ENCODE measurements around the gene PDK4.
"Not testable (repeated sequence)": the region's sequence is repeated elsewhere in the genome, so short reads cannot be mapped to it uniquely, and the experiment has no call there.

Gene PDK4

GRCh38 chr7:95604811-95605210 is 8.5 kb upstream of the PDK4 start:
- not testable (repeated sequence) for DNase-seq (ENCODE audit: low read depth in 2 of 2)

- DNase-seq (ENCODE audit: low read depth in 2 of 2), result not testable (repeated sequence)
Observed at GRCh38 chr7:95604397-95604796, 8.1 kb upstream of the PDK4 start.

GRCh38 chr7:95602421-95602820 is 6.1 kb upstream of the PDK4 start:
- no peak for DNase-seq (ENCODE audit: low read depth in 2 of 2)

GRCh38 chr7:95601316-95601715 is 5.0 kb upstream of the PDK4 start:
- DNase-seq (ENCODE audit: low read depth in 2 of 2), result no peak

GRCh38 chr7:95599069-95599468 is 2.8 kb upstream of the PDK4 start:
- DNase-seq (ENCODE audit: low read depth in 2 of 2), result no peak

- no peak for DNase-seq (ENCODE audit: low read depth in 2 of 2)
Observed at GRCh38 chr7:95598511-95598910, 2.2 kb upstream of the PDK4 start.

- no peak for DNase-seq (ENCODE audit: low read depth in 2 of 2)
Observed at GRCh38 chr7:95595746-95596197, 544 bp downstream of the PDK4 start.

- DNase-seq (ENCODE audit: low read depth in 2 of 2), result no peak
Observed at GRCh38 chr7:95594185-95594584, 2.1 kb downstream of the PDK4 start.

GRCh38 chr7:95593343-95593742 is 3.0 kb downstream of the PDK4 start:
- DNase-seq (ENCODE audit: low read depth in 2 of 2), result no peak

GRCh38 chr7:95592570-95592969 is 3.7 kb downstream of the PDK4 start:
- DNase-seq (ENCODE audit: low read depth in 2 of 2), result no peak

GRCh38 chr7:95590387-95591248 is 5.7 kb downstream of the PDK4 start:
- DNase-seq (ENCODE audit: low read depth in 2 of 2), result no peak

- no peak for DNase-seq (ENCODE audit: low read depth in 2 of 2)
Observed at GRCh38 chr7:95589766-95590165, 6.5 kb downstream of the PDK4 start.

- DNase-seq (ENCODE audit: low read depth in 2 of 2), result no peak
Observed at GRCh38 chr7:95589031-95589430, 7.3 kb downstream of the PDK4 start.

- no peak for DNase-seq (ENCODE audit: low read depth in 2 of 2)
Observed at GRCh38 chr7:95586951-95587301, 9.4 kb downstream of the PDK4 start.

- DNase-seq (ENCODE audit: low read depth in 2 of 2), result no peak
Observed at GRCh38 chr7:95585426-95585789, 10.9 kb downstream of the PDK4 start.

- no peak for DNase-seq (ENCODE audit: low read depth in 2 of 2)
Observed at GRCh38 chr7:95584769-95585425, 11.4 kb downstream of the PDK4 start.

- no peak for DNase-seq (ENCODE audit: low read depth in 2 of 2)
Observed at GRCh38 chr7:95583834-95584621, 12.3 kb downstream of the PDK4 start.

- DNase-seq (ENCODE audit: low read depth in 2 of 2), result no peak
Observed at GRCh38 chr7:95582578-95583293, 13.6 kb downstream of the PDK4 start.

GRCh38 chr7:95581467-95581866 is 14.8 kb downstream of the PDK4 start:
- DNase-seq (ENCODE audit: low read depth in 2 of 2), result no peak

GRCh38 chr7:95579318-95579717 is 17.0 kb downstream of the PDK4 start:
- DNase-seq (ENCODE audit: low read depth in 2 of 2), result no peak

GRCh38 chr7:95578299-95578855 is 17.9 kb downstream of the PDK4 start:
- no peak for DNase-seq (ENCODE audit: low read depth in 2 of 2)

GRCh38 chr7:95577137-95577536 is 19.2 kb downstream of the PDK4 start:
- DNase-seq (ENCODE audit: low read depth in 2 of 2), result no peak
